Body of pancreas (tissue), 4 donors: Measurements from ENCODE around the gene MID1. TPM values are rescaled to one million over a fixed set of nuclear protein-coding genes. Genes with fewer than 3 reads are reported as not detected.

Experiments
- ATAC-seq: fragments of 150-250 bp; one replicate; pipeline ENCODE4 v1.9.1; 2016
- DNase-seq, 4 donors: peaks; one replicate each; pipeline ENCODE4 v3.0.0-alpha.2; 2019
- H3K27ac ChIP-seq, 4 donors: fragments of 200-600 bp; sonication (generic); 1 replicate in 3 of 4; 2 replicates in 1 of 4; pipeline versions ENCODE4 v1.5.1 to v1.6.1; 2016 to 2019; ENCODE audit warnings: mild to moderate bottlenecking in 1 of 4, mixed read lengths in 1 of 4, moderate library complexity in 1 of 4
- H3K27me3 ChIP-seq, 2 donors: fragments of 200-600 bp; sonication (generic); one replicate each; pipeline ENCODE4 v1.6.0; 2016; ENCODE audit warnings: mild to moderate bottlenecking in 1 of 2
- H3K36me3 ChIP-seq, 2 donors: fragments of 200-600 bp; sonication (generic); replicated peaks in 1 of 2; 2 replicates each; pipeline ENCODE4 v1.5.1; 2016; ENCODE audit warnings: low read depth in 2 of 2; ENCODE audit not compliant: insufficient read depth in 1 of 2
- H3K4me1 ChIP-seq: fragments of 200-600 bp; sonication (generic); one replicate; pipeline ENCODE4 v1.6.0; 2016
- H3K4me3 ChIP-seq, 2 donors: fragments of 200-600 bp; sonication (generic); 1 replicate in 1 of 2; 2 replicates in 1 of 2; pipeline ENCODE4 v1.5.1; 2016 to 2019
- H3K9me3 ChIP-seq, 3 donors: fragments of 200-600 bp; sonication (generic); 1 replicate in 2 of 3; 2 replicates in 1 of 3; pipeline ENCODE4 v1.5.1; 2016
- CTCF ChIP-seq, 7 experiments: fragments of 450-650 bp in 4 of 7; fragments of 200-600 bp in 3 of 7; sonication (generic) in 3 of 7; IDR thresholded peaks; one replicate each; pipeline ENCODE4 v1.5.1; 2016 to 2019; ENCODE audit warnings: antibody characterized with exemption in 7 of 7
- POLR2A ChIP-seq, 3 donors: fragments of 450-650 bp; IDR thresholded peaks; one replicate each; pipeline ENCODE4 v1.6.1; 2016; ENCODE audit warnings: antibody characterized with exemption in 3 of 3, mild to moderate bottlenecking in 2 of 3
- WGBS, 2 donors: methylation state at CpG; one replicate each; pipeline ENCODE4 v1.1.5; 2017; 5-methylcytosine and 5-hydroxymethylcytosine counted together
- intact Hi-C: fragments of 100-400 bp; cut with DNase I; formaldehyde crosslinking; loops from one replicate; pipeline ENCODE4 v1.15.1; 2023
- total RNA-seq, 2 donors: library from RNA; depleted of rRNA; stranded (reverse); fragments of >200 nt; gene quantifications; one replicate each; pipeline ENCODE4 v1.1.0, GENCODE V29; 2016

MID1 gene
- total RNA-seq, 2 donors from 2014 or later, result 4.9 to 7.3 TPM

- no peaks in the 10 kb centered on the region for H3K9me3 ChIP-seq
- no peak for ATAC-seq
- TF ChIP-seq POLR2A (IDR thresholded peaks at IDR 0.05) (no peak), CTCF (IDR thresholded peaks at IDR 0.05) (no peak)
These were observed 35.8 kb upstream of the MID1 start for GRCh38 chrX:10656214-10656613.

GRCh38 chrX:10654960-10655359 is 34.6 kb upstream of the MID1 start:
- intact Hi-C loops, result no loop called here
- WGBS, 2 donors, result 78 to 82% methylated on average over 3 of the region's 3 CpGs
- TF ChIP-seq POLR2A (IDR thresholded peaks at IDR 0.05) (no peak), CTCF (IDR thresholded peaks at IDR 0.05) (no peak)

More at GRCh38 chrX:10656214-10656613, 35.8 kb upstream of the MID1 start:
- Histone ChIP-seq H3K27me3 (no peaks in the 10 kb centered on the region), H3K27ac (no peak overlapping the region), H3K4me3 (no peak overlapping the region), H3K36me3 (no peaks in the 10 kb centered on the region), H3K4me1 (no peaks in the 10 kb centered on the region)
- no peak for DNase-seq
- intact Hi-C loops, result no loop called here
- 0 to 19% methylated on average over 1 of the region's 1 CpG for WGBS, 2 donors

GRCh38 chrX:10653302-10653701 is 32.9 kb upstream of the MID1 start:
- intact Hi-C loops, result no loop called here
- H3K4me1 ChIP-seq, result no peaks in the 10 kb centered on the region
- H3K36me3 ChIP-seq, result no peaks in the 10 kb centered on the region
- no peak for ATAC-seq
- no peak overlapping the region for H3K27ac ChIP-seq
- no peaks in the 10 kb centered on the region for H3K9me3 ChIP-seq
- WGBS, 2 donors, result 91 to 95% methylated on average over 2 of the region's 2 CpGs
- no peak for DNase-seq
- H3K4me3 ChIP-seq, result no peak overlapping the region
- TF ChIP-seq CTCF (IDR thresholded peaks at IDR 0.05), result no peak
- TF ChIP-seq POLR2A (IDR thresholded peaks at IDR 0.05), result no peak
- no peaks in the 10 kb centered on the region for H3K27me3 ChIP-seq

More at GRCh38 chrX:10654960-10655359, 34.6 kb upstream of the MID1 start:
- Histone ChIP-seq H3K36me3 (no peaks in the 10 kb centered on the region), H3K27ac (no peak overlapping the region), H3K4me1 (no peaks in the 10 kb centered on the region), H3K9me3 (no peaks in the 10 kb centered on the region), H3K27me3 (no peaks in the 10 kb centered on the region), H3K4me3 (no peak overlapping the region)
- DNase-seq (no peak), ATAC-seq (no peak)

- 80 to 94% methylated on average over 4 of the region's 4 CpGs for WGBS, 2 donors
- Histone ChIP-seq H3K36me3 (no peaks in the 10 kb centered on the region), H3K27ac (no peak overlapping the region), H3K27me3 (no peaks in the 10 kb centered on the region), H3K4me3 (no peak overlapping the region), H3K4me1 (no peaks in the 10 kb centered on the region), H3K9me3 (no peaks in the 10 kb centered on the region)
- no peak for ATAC-seq
- intact Hi-C loops, result no loop called here
- DNase-seq, result no peak
- TF ChIP-seq CTCF (IDR thresholded peaks at IDR 0.05) (no peak), POLR2A (IDR thresholded peaks at IDR 0.05) (no peak)
These were observed 28.9 kb upstream of the MID1 start for GRCh38 chrX:10649265-10649664.

- Histone ChIP-seq H3K9me3 (no peaks in the 10 kb centered on the region), H3K36me3 (no peaks in the 10 kb centered on the region), H3K4me3 (no peak overlapping the region), H3K27me3 (no peaks in the 10 kb centered on the region), H3K4me1 (no peaks in the 10 kb centered on the region), H3K27ac (no peak overlapping the region)
- no peak for TF ChIP-seq POLR2A (IDR thresholded peaks at IDR 0.05)
- no peak for TF ChIP-seq CTCF (IDR thresholded peaks at IDR 0.05)
- ATAC-seq (no peak), DNase-seq (peak in 1 of 4 donors; percentile 1)
- intact Hi-C loops, result no loop called here
- WGBS, 2 donors, result 20 to 35% methylated on average over 3 of the region's 3 CpGs
These were observed 28.2 kb upstream of the MID1 start for GRCh38 chrX:10648614-10649013.
